GM18505 (cell line): Measurements from ENCODE around the gene ASPHD2.
"Not testable (repeated sequence)": the region's sequence is repeated elsewhere in the genome, so short reads cannot be mapped to it uniquely, and the experiment has no call there.

ENCODE experiments used
- ATAC-seq: cut with Tn5 transposase; IDR thresholded peaks from one replicate; pipeline ENCODE4 v1.9.1; 2021; ENCODE audit not compliant: unreplicated experiment
- POLR2A ChIP-seq: IDR thresholded peaks from 4 replicates; pipeline ENCODE4 v1.6.1; 2011; ENCODE audit warnings: borderline replicate concordance; ENCODE audit not compliant: insufficient read depth, insufficient read length; ENCODE audit errors: extremely low read depth

Gene ASPHD2

DNA sequence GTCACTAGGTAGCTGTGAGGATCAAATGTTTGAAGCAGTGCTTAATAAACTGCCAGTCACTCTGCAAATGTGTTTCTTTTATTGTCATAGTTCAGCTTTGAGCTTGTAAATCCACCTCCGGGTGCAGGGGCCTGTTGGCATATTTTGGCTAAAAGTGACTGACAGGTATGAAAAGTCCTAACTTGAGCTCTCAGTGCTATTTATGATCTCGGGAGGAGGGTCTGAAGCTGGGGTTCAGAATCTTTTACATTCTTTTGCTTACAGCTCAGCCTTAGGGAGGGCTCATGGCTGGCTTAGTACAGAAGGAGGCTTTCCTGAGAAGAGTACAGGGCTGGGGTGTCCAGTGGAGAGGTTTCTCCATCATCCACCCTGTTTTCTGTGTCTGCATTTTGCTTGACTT lies 1.5 kb downstream of the ASPHD2 start:
- no peak for TF ChIP-seq POLR2A
- no peak for ATAC-seq

DNA sequence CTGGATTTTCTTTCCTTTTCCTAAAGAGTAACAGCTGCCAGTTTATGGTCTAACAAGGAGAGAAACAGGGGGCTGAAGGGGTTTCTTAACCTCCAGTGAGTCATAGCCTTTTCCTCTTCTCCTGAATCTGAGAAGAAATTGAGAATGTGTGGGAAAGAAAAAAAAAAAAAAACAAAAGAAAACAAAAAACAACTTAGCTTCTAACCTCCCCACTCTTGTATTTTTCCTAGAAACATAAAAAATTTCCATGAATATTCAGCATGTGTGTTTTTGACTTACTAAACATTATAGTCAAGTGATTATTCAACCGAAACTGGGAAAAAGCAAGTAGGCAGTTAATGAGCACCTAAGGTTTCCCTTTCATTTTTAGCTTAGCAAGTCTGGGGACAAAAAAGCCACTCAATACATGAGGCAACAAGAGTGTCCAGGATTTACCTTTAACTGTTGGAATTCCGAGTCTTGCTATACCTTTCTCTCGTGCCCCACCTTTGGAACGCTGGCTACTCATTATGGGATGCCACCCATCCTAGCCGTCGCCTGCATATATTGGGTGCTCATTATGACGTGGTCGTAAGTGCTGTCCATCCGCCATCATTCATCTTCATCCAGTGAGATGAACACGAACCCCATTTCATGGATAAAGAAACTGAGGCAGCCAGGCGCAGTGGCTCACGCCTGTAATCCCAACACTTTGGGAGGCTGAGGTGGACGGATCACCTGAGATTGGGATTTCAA lies 2.4 kb downstream of the ASPHD2 start:
- no peak for ATAC-seq
- TF ChIP-seq POLR2A, result no peak

DNA sequence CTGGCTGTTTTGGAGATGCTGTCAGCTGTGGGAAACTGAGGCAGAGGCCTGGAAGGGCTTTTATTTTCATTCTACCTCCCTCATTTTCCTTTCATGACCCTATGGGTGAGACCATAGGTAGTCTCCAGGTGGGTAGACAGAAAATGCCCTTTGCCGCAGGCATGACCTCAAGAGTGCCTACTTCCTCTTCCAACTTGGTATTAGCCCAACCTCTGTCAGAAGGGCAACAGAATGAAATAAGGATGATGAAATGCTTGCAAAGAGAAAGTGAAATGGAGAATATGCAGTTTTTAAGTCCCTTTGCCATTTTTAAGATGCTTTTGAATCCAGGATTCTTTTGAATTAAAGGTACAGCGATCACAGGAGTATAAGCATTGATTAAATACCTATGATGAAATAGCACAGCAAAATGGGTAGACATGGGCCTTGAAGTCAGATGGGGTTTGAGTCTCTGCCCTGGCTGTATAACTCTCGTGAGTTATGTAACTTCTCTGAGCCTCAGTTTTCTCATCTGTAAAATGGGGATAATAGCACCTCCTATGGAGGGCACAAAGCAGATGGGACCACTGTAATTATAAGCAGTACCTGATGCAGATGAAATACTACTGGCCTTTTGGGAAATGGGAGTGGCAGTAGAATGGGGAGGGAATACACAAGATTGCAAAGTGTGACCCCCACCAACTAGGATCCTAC lies 3.7 kb downstream of the ASPHD2 start:
- TF ChIP-seq POLR2A, result no peak
- no peak for ATAC-seq

DNA sequence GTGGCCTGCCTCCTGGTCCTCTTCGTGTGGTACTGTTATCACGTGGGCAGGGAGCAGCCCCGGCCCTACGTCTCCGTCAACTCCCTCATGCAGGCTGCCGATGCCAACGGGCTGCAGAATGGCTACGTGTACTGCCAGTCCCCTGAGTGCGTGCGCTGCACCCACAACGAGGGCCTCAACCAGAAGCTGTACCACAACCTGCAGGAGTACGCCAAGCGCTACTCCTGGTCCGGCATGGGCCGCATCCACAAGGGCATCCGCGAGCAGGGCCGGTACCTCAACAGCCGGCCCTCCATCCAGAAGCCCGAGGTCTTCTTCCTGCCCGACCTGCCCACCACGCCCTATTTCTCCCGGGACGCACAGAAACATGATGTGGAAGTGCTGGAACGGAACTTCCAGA lies 4.7 kb downstream of the ASPHD2 start:
- ATAC-seq, result no peak
- TF ChIP-seq POLR2A, result no peak

DNA sequence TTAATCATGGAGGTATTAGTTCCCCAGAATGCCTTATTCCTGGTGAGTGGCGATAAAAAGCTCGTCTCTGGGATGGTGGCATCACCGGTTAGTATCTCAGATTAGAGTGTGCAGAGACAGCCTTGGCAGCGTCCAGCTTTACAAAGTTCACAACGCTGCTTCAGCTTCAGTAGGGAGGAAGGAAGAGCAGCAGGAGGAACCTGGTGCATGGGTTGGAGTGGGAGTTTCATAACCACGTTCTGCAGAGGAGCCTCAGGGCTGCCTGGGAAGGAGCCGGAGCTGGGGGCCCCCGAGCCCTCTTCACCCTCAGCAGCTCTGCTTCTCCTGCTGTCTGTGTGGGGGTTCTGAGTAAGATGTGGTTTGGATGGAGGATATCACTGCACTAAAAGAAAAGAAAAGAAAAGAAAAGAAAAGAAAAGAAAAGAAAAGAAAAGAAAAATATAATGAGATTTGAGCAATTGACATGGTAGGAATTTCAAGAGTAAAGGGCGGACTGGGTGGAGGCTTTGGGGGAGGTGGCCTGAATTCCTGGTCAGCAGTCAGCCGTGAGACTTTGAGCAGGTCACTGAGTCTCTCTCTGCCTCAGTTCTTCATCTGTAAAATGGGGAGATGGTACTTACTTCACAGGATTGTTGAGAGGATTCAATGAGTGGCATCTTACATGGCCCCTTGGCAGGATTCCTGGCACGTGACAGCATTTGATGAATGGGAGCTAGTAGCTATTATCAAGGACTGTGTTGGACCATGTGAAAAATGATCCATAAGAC lies 6.5 kb downstream of the ASPHD2 start:
- no peak for TF ChIP-seq POLR2A
- ATAC-seq, result no peak

DNA sequence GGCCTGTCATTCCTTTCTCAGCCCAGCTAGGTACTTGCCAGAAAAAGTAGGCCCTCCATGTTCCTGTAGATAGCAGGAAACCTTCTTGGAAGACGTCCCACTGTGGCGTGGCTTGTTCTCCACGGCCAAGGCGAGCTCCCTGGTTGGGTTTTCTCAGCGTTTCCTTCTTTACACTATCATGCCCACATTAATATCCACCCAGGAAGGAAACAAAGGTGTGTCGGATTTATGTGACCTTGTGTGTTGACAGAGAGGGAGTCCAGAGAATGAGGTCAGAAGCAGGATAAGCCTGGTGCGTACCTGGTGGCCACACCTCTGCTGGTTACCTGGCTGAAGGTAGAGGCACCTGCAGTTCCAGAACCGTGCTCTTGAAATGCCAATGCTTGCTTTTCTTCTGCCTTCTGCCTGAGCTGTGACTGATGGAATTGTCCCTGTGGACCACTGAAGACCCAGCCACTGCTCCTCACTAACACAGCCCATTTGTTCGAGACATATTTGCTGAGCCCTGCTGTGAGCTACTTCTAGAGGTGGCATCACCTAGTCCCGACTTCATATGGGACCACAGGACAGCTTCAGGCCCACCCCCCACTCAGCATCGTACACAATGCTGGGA lies 7.9 kb downstream of the ASPHD2 start:
- no peak for ATAC-seq
- no peak for TF ChIP-seq POLR2A

DNA sequence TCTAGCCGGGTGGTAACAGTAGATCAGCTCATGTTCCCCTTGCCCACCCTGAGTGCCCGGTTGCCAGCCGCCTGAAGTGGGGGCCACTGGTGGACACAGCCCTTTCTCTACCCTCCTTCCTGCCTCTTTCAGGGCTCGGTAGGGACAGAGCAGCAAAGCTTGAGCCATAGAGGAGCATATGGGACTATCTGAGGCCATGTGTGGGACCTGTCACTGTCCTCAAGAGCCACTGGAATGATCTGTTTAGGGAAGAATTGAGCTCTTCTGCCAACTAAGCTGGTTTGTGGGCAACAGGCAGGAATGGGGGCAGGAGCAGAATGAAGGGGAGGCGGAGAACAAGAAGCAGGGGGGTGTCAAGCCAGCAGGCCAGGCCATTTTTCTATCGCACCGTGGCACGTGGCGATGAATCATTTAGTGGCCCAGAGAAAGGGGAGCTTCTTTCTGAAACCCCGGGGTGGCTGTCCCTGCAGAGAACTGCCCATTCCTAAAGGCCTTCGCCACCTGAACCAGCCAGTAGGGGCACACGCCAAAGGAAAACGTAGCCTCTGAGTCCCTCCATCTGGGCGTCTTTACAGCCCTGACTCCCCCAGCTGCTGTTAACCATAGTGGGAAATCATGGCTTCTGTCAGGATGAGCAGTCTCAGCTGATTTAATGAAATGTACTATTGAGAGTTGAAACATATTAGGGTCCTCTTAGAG lies 8.8 kb downstream of the ASPHD2 start:
- no peak for TF ChIP-seq POLR2A
- ATAC-seq, result no peak

DNA sequence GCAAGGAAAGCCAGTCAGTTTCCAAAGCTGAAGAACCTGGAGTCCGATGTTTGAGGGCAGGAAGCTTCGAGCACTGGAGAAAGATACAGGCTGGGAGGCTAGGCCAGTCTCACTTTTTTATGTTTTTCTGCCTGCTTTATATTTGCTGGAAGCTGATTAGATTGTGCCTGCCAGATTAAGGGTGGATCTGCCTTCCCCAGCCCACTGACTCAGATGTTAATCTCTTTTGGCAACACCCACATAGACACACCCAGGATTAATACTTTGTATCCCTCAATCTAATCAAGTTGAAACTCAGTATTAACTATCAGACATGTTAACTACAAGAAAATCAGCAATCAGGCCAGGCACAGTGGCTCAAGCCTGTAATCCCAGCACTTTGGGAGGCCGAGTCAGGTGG lies 9.7 kb downstream of the ASPHD2 start:
- not testable (repeated sequence) for ATAC-seq

DNA sequence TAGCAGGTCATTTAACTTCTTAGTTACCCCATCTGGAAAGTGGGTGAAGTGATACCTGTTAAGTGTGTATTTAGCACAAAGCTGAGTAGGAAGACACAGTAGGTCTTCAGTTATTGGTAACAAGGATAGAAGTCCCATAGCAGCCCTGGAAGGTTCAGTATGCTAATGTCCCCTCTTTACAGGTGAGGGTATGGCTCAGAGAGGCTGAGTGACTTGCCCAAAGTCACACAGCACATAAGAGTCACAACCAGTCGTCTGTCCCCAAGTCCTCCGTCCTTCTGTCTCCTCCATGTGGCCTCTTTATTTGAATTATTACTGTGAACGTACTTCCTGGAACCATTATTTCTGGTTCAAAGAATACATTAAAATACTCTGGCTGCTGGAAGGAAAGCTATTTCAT lies 10.5 kb downstream of the ASPHD2 start:
- TF ChIP-seq POLR2A, result no peak
- no peak for ATAC-seq

DNA sequence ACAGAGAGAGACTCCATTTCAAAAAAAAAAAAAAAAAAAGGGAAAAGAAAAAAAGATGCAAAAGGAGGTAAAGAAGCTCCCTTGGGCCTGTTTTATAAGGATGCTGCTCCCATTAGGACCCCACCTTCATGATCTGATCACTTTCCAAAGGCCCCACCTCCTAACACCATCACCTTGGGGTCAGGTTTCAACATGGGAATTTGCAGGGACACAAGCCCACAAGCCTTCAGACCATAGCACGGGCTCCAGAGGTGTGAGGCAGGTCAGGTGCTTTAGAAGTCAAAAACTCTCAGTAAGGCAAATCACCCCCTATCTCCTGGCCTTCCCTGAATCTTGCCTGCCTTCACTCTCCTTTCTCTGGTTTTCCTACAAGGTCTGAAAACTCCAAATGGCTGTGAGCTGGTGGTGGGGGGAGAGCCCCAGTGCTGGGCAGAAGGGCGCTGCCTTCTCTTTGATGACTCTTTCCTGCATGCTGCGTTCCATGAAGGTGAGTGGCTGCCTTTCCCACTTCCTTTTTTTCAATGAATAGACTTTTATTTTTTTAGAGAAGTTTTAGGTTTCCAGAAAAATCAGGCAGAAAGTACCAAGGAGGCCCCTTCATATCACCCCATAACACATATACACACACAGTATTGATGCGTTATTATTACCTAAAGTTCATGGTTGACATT lies 13.2 kb downstream of the ASPHD2 start:
- no peak for TF ChIP-seq POLR2A

DNA sequence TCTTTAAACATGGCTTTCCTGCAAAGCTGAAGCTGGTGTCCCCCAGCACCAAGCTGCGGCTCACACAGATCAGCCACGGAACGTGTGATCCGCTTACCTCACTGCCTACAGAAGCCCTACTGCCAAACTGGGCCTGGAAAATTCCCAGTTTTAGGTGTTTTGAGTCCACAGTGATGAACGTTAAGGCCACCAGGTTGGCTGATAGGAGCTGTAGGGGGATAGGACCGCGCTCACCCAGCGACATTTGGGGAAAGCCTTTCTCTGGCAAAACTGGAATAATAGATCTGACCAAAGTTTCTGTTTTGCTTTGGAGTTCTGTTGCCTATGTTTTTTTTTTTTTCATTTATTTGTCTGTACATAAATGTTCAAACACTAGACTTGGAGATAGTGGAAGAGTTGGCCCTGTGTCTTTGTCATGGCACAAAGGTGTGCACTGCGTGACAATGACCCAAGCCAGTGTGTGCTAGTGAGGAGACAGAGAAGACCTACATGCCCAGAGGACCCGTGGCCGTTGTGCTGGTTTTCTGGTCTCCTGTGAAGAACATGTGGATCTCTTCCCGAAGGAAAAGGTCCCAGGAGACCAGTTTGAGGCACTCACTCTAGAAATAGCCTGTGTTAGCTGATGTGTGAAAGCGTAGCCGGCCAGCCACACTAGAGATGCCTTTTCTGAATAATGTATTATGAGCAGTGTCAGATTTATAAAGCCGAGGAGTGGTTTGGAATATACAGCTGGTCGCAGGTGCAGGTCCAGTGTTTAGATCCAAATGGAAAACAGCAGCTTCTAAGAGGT lies 15.0 kb downstream of the ASPHD2 start:
- no peak for ATAC-seq
- no peak for TF ChIP-seq POLR2A

More for the DNA sequence above, 13.2 kb downstream of the ASPHD2 start:
- ATAC-seq, result no peak

DNA sequence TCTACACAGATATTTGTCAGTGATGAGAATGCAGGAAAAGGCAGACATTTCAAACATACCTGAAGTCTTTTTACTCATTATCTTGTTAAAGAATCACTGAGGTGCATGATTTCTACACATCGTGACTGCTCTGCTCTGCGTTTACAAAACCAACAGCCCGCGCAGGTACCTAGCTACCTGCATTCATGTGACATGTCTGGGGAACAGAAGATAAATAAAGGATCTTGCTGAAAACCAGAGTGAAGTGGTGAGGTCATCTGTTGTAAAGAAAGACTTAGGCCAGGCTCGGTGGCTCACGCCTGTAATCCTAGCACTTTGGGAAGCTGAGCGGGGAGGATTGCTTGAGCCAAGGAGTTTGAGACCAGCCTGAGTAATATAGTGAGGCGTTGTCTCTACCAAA lies 15.7 kb downstream of the ASPHD2 start:
- TF ChIP-seq POLR2A, result no peak
- ATAC-seq, result no peak
